Loucy (cell line): ENCODE results near the gene MLLT10.

Experiments
- H2AFZ ChIP-seq: fragments of 200-600 bp; sonication (generic); 2 replicates; pipeline ENCODE4 v1.6.0; 2016; ENCODE audit warnings: antibody characterized with exemption, mild to moderate bottlenecking, low read length, moderate library complexity
- H3F3A ChIP-seq: fragments of 200-600 bp; 2 replicates; pipeline ENCODE4 v1.6.0; 2016; ENCODE audit warnings: antibody characterized with exemption, low read depth, mild to moderate bottlenecking
- H3K27me3 ChIP-seq: fragments of 200-600 bp; sonication (generic); 2 replicates; pipeline ENCODE4 v1.6.1; 2014; ENCODE audit warnings: low read length, mild to moderate bottlenecking; ENCODE audit not compliant: insufficient read depth, poor library complexity, severe bottlenecking
- H3K36me3 ChIP-seq: fragments of 200-600 bp; sonication (generic); 2 replicates; pipeline ENCODE4 v1.6.1; 2016; ENCODE audit warnings: low read length; ENCODE audit not compliant: insufficient read depth
- H3K4me1 ChIP-seq: fragments of 200-600 bp; sonication (generic); 2 replicates; pipeline ENCODE4 v1.5.1; 2014; ENCODE audit warnings: low read length, mild to moderate bottlenecking; ENCODE audit not compliant: insufficient read depth, poor library complexity, severe bottlenecking
- H3K4me2 ChIP-seq: fragments of 200-600 bp; sonication (generic); 2 replicates; pipeline ENCODE4 v1.6.0; 2014; ENCODE audit warnings: antibody characterized with exemption, low read length, low read depth, mild to moderate bottlenecking; ENCODE audit not compliant: poor library complexity, severe bottlenecking
- H3K4me3 ChIP-seq: fragments of 200-600 bp; sonication (generic); 2 replicates; pipeline ENCODE4 v1.5.1; 2014; ENCODE audit warnings: low read length, mild to moderate bottlenecking, mixed read lengths; ENCODE audit not compliant: poor library complexity, severe bottlenecking
- H3K79me2 ChIP-seq: fragments of 200-600 bp; sonication (generic); 2 replicates; pipeline ENCODE4 v1.6.1; 2014; ENCODE audit warnings: low read length; ENCODE audit not compliant: insufficient read depth
- H3K9ac ChIP-seq: fragments of 200-600 bp; sonication (generic); 2 replicates; pipeline ENCODE4 v1.6.0; 2014; ENCODE audit warnings: mild to moderate bottlenecking, low read depth, low read length, moderate library complexity; ENCODE audit not compliant: poor library complexity, severe bottlenecking
- H3K9me2 ChIP-seq: fragments of 200-600 bp; sonication (generic); replicated peaks from 2 replicates; pipeline ENCODE4 v1.6.1; 2016; ENCODE audit warnings: low read depth, low read length, mixed read lengths
- H3K9me3 ChIP-seq: fragments of 200-600 bp; sonication (generic); 2 replicates; pipeline ENCODE4 v1.6.1; 2014; ENCODE audit warnings: mild to moderate bottlenecking, antibody characterized with exemption, low read length, low read depth; ENCODE audit not compliant: insufficient read depth
- H4K20me1 ChIP-seq: fragments of 200-600 bp; sonication (generic); 2 replicates; pipeline ENCODE4 v1.6.0; 2014; ENCODE audit warnings: antibody characterized with exemption, low read length, mild to moderate bottlenecking; ENCODE audit not compliant: insufficient read depth, poor library complexity, severe bottlenecking
- EZH2phosphoT487 ChIP-seq: fragments of 200-600 bp; IDR thresholded peaks from 2 replicates; pipeline ENCODE4 v1.6.1; 2018; ENCODE audit warnings: antibody characterized with exemption, mild to moderate bottlenecking, moderate library complexity, borderline replicate concordance
- TF ChIP-seq, protein P1 (sequence below): fragments of 200-600 bp; sonication (generic); conservative IDR thresholded peaks from 2 replicates; pipeline ENCODE4 v1.5.1; 2014; ENCODE audit warnings: mild to moderate bottlenecking, antibody characterized with exemption, low read length

Gene MLLT10

DNA sequence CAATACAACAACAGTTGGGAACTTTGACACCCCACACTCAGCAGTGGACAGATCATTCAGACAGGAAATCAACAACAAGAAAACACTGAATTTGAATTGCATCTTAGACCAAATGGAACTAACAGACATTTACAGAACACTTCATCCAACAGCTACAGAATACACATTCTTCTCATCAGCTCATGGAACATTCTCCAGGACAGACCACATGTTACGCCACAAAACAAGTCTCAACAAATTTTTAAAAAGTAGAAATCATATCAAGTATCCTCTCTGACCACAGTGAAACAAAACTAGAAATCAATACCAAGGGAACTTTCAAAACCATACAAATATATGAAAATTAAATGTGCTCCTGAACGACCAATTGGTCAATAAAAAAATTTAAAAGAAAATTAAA, 257.2 kb downstream of the MLLT10 start:
- peaks cover 3% of the 10 kb centered on the region; the same call in 1 of the 2 replicates for H3K36me3 ChIP-seq
- peaks cover 3% of the 10 kb centered on the region for H3K4me1 ChIP-seq
- no peak overlapping the region for H3K4me2 ChIP-seq
- TF ChIP-seq, protein P1, sequence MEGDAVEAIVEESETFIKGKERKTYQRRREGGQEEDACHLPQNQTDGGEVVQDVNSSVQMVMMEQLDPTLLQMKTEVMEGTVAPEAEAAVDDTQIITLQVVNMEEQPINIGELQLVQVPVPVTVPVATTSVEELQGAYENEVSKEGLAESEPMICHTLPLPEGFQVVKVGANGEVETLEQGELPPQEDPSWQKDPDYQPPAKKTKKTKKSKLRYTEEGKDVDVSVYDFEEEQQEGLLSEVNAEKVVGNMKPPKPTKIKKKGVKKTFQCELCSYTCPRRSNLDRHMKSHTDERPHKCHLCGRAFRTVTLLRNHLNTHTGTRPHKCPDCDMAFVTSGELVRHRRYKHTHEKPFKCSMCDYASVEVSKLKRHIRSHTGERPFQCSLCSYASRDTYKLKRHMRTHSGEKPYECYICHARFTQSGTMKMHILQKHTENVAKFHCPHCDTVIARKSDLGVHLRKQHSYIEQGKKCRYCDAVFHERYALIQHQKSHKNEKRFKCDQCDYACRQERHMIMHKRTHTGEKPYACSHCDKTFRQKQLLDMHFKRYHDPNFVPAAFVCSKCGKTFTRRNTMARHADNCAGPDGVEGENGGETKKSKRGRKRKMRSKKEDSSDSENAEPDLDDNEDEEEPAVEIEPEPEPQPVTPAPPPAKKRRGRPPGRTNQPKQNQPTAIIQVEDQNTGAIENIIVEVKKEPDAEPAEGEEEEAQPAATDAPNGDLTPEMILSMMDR, result no peak
- TF ChIP-seq EZH2phosphoT487, result no peak
- H3F3A ChIP-seq, result no peaks in the 10 kb centered on the region
- H3K9me3 ChIP-seq, result no peaks in the 10 kb centered on the region
- H2AFZ ChIP-seq, result no peak overlapping the region
- no peak overlapping the region for H3K4me3 ChIP-seq
- H3K27me3 ChIP-seq, result no peaks in the 10 kb centered on the region
- no peaks in the 10 kb centered on the region for H4K20me1 ChIP-seq
- H3K9me2 ChIP-seq, result no peaks in the 10 kb centered on the region
- H3K79me2 ChIP-seq, result peaks cover 7% of the 10 kb centered on the region; the same call in 1 of the 2 replicates
- no peak overlapping the region for H3K9ac ChIP-seq
